UCSD-AML1 (cell line): ENCODE measurements around the gene MYOM1.
"Not testable (repeated sequence)": the region's sequence is repeated elsewhere in the genome, so short reads cannot be mapped to it uniquely, and the experiment has no call there.

Experiments
- DNase-seq: peaks from one replicate; lab custom pipeline; 2025; ENCODE audit not compliant: unreplicated experiment; lab: John Stamatoyannopoulos, UW

MYOM1 gene

GRCh38 chr18:3221496-3221895 lies 1.7 kb upstream of the MYOM1 start:
- DNase-seq = no peak

GRCh38 chr18:3220868-3221267 lies 1.1 kb upstream of the MYOM1 start:
- DNase-seq = not testable (repeated sequence)

GRCh38 chr18:3219241-3219630 lies 532 bp downstream of the MYOM1 start:
- DNase-seq = no peak

- DNase-seq = no peak
These were observed 949 bp downstream of the MYOM1 start for GRCh38 chr18:3218819-3219218.

- DNase-seq = no peak
These were observed 1.7 kb downstream of the MYOM1 start for GRCh38 chr18:3217948-3218647.

GRCh38 chr18:3216987-3217386 lies 2.8 kb downstream of the MYOM1 start:
- DNase-seq = no peak

GRCh38 chr18:3214855-3215637 lies 4.7 kb downstream of the MYOM1 start:
- no peak for DNase-seq

- no peak for DNase-seq
These were observed 6.3 kb downstream of the MYOM1 start for GRCh38 chr18:3213300-3214059.

- DNase-seq = no peak
These were observed 7.1 kb downstream of the MYOM1 start for GRCh38 chr18:3212657-3213056.

GRCh38 chr18:3211236-3211992 lies 8.4 kb downstream of the MYOM1 start:
- DNase-seq = no peak

GRCh38 chr18:3209859-3210569 lies 9.8 kb downstream of the MYOM1 start:
- no peak for DNase-seq

GRCh38 chr18:3207565-3207964 lies 12.2 kb downstream of the MYOM1 start:
- DNase-seq = no peak

GRCh38 chr18:3205239-3205638 lies 14.5 kb downstream of the MYOM1 start:
- no peak for DNase-seq

- no peak for DNase-seq
These were observed 19.7 kb downstream of the MYOM1 start for GRCh38 chr18:3199942-3200645.

GRCh38 chr18:3198260-3198860 lies 21.4 kb downstream of the MYOM1 start:
- not testable (repeated sequence) for DNase-seq

GRCh38 chr18:3194947-3195612 lies 24.7 kb downstream of the MYOM1 start:
- no peak for DNase-seq

GRCh38 chr18:3193331-3193730 lies 26.4 kb downstream of the MYOM1 start:
- DNase-seq = no peak

- DNase-seq = no peak
These were observed 27.0 kb downstream of the MYOM1 start for GRCh38 chr18:3192752-3193151.

GRCh38 chr18:3192286-3192685 lies 27.5 kb downstream of the MYOM1 start:
- DNase-seq = no peak
